H1 (cell line): ENCODE data around the gene TMTC2. TPM values are rescaled to one million over a fixed set of nuclear protein-coding genes. Genes with fewer than 3 reads are reported as not detected.

Source experiments
- EGR1 ChIP-seq: IDR thresholded peaks from 2 replicates; pipeline ENCODE4 v1.6.1; 2011; ENCODE audit warnings: low read depth, low read length, borderline replicate concordance
- POLR2A ChIP-seq, 2 experiments: IDR thresholded peaks; 1 replicate in 1 of 2; 2 replicates in 1 of 2; pipeline ENCODE4 v1.6.1; 2011; ENCODE audit warnings: low read depth in 2 of 2, low read length in 2 of 2, mild to moderate bottlenecking in 2 of 2; ENCODE audit errors: control extremely low read depth in 1 of 2
- RNF2 ChIP-seq: fragments of 200-900, 300-1000 bp; sonication (generic); IDR thresholded peaks from 2 replicates; pipeline ENCODE4 v1.7.1; 2016; ENCODE audit warnings: borderline replicate concordance, low read depth, mild to moderate bottlenecking, antibody characterized with exemption, low read length; ENCODE audit not compliant: poor library complexity, severe bottlenecking; ENCODE audit errors: missing control alignments
- SAP30 ChIP-seq: fragments of 300-600 bp; sonication (generic); IDR thresholded peaks from 2 replicates; pipeline ENCODE4 v1.7.1; 2012; ENCODE audit warnings: low read length, moderate library complexity, mild to moderate bottlenecking, inconsistent platforms; ENCODE audit not compliant: insufficient read depth, insufficient replicate concordance
- polyA plus RNA-seq, 7 experiments: library from polyadenylated mRNA; depleted of rRNA in 3 of 7; stranded (reverse) in 5 of 7; unstranded in 2 of 7; fragments of >200 nt in 5 of 7; fragments of 200-250 nt in 2 of 7; gene quantifications; 1 replicate in 5 of 7; 2 replicates in 1 of 7; 4 replicates in 1 of 7; pipeline versions ENCODE4 v1.2.1 to v1.2.3, GENCODE V29; 2011 to 2013; ENCODE audit warnings: missing spikeins in 2 of 7, mixed read lengths in 2 of 7
- total RNA-seq: library from RNA; stranded (reverse); fragmentation: NEBNext Ultra II Directional; extraction: Animal tissue kit (Norgen Biotek cat#: 25700); gene quantifications from 2 replicates; pipeline ENCODE4 v1.2.1, GENCODE V29; 2021
- TF ChIP-seq, protein P1 (sequence below): IDR thresholded peaks from 2 replicates; pipeline ENCODE4 v1.6.1; 2012; ENCODE audit warnings: low read length, inconsistent platforms
- TF ChIP-seq, protein P2 (sequence below): IDR thresholded peaks from 2 replicates; pipeline ENCODE4 v1.6.1; 2012; ENCODE audit warnings: inconsistent platforms

The TMTC2 gene
- total and polyA plus RNA-seq, 2 of the 8 experiments (the other 6 are each of a cell fraction or from before 2014, with no cell fraction given): 2.3 to 3.9 TPM

DNA sequence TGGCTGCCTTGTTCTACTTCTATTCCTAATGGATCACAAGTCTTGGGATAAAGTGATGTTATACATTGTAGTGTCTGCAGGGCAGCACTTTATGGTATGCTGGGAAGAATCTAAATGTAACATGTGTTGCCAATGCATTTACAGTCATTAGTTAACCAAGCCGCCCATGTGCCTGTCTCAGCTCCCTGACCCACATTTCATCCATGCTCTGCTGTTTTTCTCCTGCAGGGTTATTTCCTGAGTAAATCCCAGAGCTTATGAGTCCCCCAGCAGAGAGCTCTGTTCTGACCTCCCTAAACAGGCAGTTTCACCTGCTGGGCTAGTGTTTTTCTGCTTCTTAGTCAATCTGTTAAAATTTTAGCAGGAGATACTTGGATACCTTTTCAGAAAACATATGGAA, 4.4 kb upstream of the TMTC2 start (continued):
- TF ChIP-seq, protein P1, sequence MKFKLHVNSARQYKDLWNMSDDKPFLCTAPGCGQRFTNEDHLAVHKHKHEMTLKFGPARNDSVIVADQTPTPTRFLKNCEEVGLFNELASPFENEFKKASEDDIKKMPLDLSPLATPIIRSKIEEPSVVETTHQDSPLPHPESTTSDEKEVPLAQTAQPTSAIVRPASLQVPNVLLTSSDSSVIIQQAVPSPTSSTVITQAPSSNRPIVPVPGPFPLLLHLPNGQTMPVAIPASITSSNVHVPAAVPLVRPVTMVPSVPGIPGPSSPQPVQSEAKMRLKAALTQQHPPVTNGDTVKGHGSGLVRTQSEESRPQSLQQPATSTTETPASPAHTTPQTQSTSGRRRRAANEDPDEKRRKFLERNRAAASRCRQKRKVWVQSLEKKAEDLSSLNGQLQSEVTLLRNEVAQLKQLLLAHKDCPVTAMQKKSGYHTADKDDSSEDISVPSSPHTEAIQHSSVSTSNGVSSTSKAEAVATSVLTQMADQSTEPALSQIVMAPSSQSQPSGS: no peak
- TF ChIP-seq EGR1 (no peak), RNF2 (no peak), SAP30 (no peak), POLR2A (IDR thresholded peaks at IDR 0.05; ENCODE audit: control extremely low read depth in 1 of 2, low read depth in 2 of 2, low read length in 2 of 2) (no peak)
- TF ChIP-seq, protein P2, sequence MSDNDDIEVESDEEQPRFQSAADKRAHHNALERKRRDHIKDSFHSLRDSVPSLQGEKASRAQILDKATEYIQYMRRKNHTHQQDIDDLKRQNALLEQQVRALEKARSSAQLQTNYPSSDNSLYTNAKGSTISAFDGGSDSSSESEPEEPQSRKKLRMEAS: no peak
- TF ChIP-seq, all 59 proteins: peak for 0
